HG02938 (cell line): ENCODE data around the gene C22orf23.

Experiments
- ATAC-seq: cut with Tn5 transposase; IDR thresholded peaks from one replicate; pipeline ENCODE4 v1.9.1; 2021; ENCODE audit warnings: mild to moderate bottlenecking, moderate library complexity; ENCODE audit not compliant: unreplicated experiment

Gene C22orf23

GRCh38 chr22:37953437-37954179 lies at the start of gene C22orf23, which contains the start of gene POLR2F:
Gene C22orf23 (minus strand): TSS chr22:37953601. CDS start chr22:37953149, 452 bp downstream.
Gene POLR2F (plus strand): TSS chr22:37953699. CDS start chr22:37953788, 89 bp downstream.
- peak; percentile 80 for ATAC-seq

GRCh38 chr22:37999640-38000272 lies 46.4 kb upstream of the C22orf23 start:
- no peak for ATAC-seq

- no peak for ATAC-seq
Measured at GRCh38 chr22:37999236-37999635, 45.8 kb upstream of the C22orf23 start.

GRCh38 chr22:37998543-37998942 lies 45.1 kb upstream of the C22orf23 start:
- ATAC-seq = no peak

- no peak for ATAC-seq
Measured at GRCh38 chr22:37996515-37997246, 43.3 kb upstream of the C22orf23 start.

- ATAC-seq = no peak
Measured at GRCh38 chr22:37996079-37996478, 42.7 kb upstream of the C22orf23 start.

- ATAC-seq = no peak
Measured at GRCh38 chr22:37995460-37995859, 42.1 kb upstream of the C22orf23 start.

GRCh38 chr22:37994982-37995381 lies 41.6 kb upstream of the C22orf23 start:
- ATAC-seq = no peak

GRCh38 chr22:37994049-37994448 lies 40.6 kb upstream of the C22orf23 start:
- ATAC-seq = no peak

- ATAC-seq = no peak
Measured at GRCh38 chr22:37991731-37992442, 38.5 kb upstream of the C22orf23 start.

GRCh38 chr22:37990862-37991261 lies 37.5 kb upstream of the C22orf23 start:
- no peak for ATAC-seq

GRCh38 chr22:37990301-37990700 lies 36.9 kb upstream of the C22orf23 start:
- no peak for ATAC-seq

GRCh38 chr22:37989146-37990045 lies 36.0 kb upstream of the C22orf23 start:
- no peak for ATAC-seq

GRCh38 chr22:37986371-37986770 lies 33.0 kb upstream of the C22orf23 start:
- ATAC-seq = no peak

GRCh38 chr22:37985751-37986281 lies 32.4 kb upstream of the C22orf23 start:
- ATAC-seq = no peak

- ATAC-seq = no peak
Measured at GRCh38 chr22:37985050-37985585, 31.7 kb upstream of the C22orf23 start.

- no peak for ATAC-seq
Measured at GRCh38 chr22:37983860-37984791, 30.7 kb upstream of the C22orf23 start, which contains the start of gene SOX10. Gene SOX10 (minus strand): TSS chr22:37984555. CDS start chr22:37983784, 771 bp downstream.
